Myometrial cell (primary cell): ENCODE results near the gene SNRPF. TPM values are rescaled to one million over a fixed set of nuclear protein-coding genes. Genes with fewer than 3 reads are reported as not detected.

Experiments used
- total RNA-seq: library from RNA; depleted of rRNA; stranded (reverse); fragments of >200 nt; gene quantifications from 2 replicates; pipeline ENCODE4 v1.2.3, GENCODE V29; 2015

SNRPF gene
- 9.5 and 13.1 TPM in 2 replicates for total RNA-seq

DNA sequence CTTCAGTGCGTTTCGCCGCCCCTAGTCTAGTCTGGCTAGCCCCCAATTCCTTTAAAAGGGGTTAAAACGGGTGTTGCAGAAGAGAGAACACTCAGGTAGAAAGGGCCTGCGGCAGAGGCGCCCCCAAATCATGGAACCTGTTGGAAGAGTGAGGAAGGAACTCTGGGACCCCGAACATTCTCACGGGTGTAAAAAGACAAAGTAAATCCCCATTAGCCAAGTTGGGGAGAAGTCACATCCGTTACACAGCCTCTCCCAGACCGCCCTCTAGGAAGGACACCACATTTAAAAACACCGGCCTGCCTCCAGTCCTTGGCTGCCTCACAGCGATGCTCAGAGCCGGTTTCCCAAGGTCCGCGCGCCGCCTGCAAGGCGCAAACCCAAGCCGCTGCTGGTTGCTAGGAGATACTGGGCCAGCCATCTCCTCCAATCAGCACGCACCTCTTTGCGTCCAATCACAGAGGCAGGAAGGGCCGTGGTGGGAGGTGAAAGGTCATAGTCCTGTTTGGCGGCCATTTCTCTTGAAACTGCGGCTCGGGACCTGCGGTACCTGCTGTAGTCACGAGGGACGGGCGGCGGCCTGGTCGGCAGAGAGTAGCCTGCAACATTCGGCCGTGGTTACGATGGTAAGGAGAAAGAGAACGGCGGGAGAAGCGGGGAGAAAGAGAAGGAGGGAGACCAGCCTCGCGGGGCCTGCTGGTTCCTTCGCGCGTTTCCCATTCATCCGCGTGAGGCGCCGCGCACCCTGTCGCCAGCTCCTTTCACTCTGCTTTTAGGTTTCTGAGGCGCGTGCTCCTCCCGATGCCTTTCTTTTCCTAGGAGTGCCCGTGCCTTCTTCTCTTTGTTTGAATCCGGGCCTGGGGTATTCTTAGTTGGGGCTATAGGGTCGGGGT is at the start of gene SNRPF:
SNRPF (plus strand) TSS at position 502 of the 893 bp plus-strand sequence; CDS start at position 624, 122 bp downstream.

Other genes starting within 250 kb of the SNRPF start
- 0.58 and 0.71 TPM in 2 replicates for gene NTN4, start 68.2 kb upstream of the SNRPF start, total RNA-seq
- gene CCDC38, start 83.7 kb downstream of the SNRPF start, total RNA-seq = not detected in 2 replicates
- not detected in 2 replicates for gene AMDHD1, start 84.4 kb downstream of the SNRPF start, total RNA-seq
- gene HAL, start 137.4 kb downstream of the SNRPF start, total RNA-seq = not detected in 2 replicates
- gene LTA4H, start 176.6 kb downstream of the SNRPF start, total RNA-seq = 62.0 and 68.6 TPM in 2 replicates